Cardiac fibroblast (primary cell): ENCODE data around the gene CANX.
A peak's percentile ranks its signal among the peaks of the same experiment; 100 is the strongest.
"Not testable (repeated sequence)": the region's sequence is repeated elsewhere in the genome, so short reads cannot be mapped to it uniquely, and the experiment has no call there.

Experiments used
- DNase-seq, 2 donors: peaks; one replicate each; pipeline versions ENCODE4 v3.0.0 to v3.0.0-alpha.2; 2010; ENCODE audit warnings: low read depth in 2 of 2
- H3K4me3 ChIP-seq, 2 donors: replicated peaks in 1 of 2; 1 replicate in 1 of 2; 2 replicates in 1 of 2; pipeline ENCODE4 v1.5.1; 2011; ENCODE audit warnings: low read depth in 2 of 2, low read length in 2 of 2, mild to moderate bottlenecking in 2 of 2, moderate library complexity in 1 of 2
- CTCF ChIP-seq: IDR thresholded peaks from one replicate; pipeline ENCODE4 v1.5.1; 2011; ENCODE audit warnings: low read depth, mild to moderate bottlenecking, low read length, inconsistent platforms

CANX gene

GRCh38 chr5:179698935-179699615 is at the start of gene CANX:
Gene CANX, plus strand, starts transcription at chr5:179698967. Its CDS starts 6,715 bp downstream, at chr5:179705682.
- TF ChIP-seq CTCF: no peak
- H3K4me3 ChIP-seq: peak within 1 kb of the TSS; percentile 71 to 93
- DNase-seq: no peak

GRCh38 chr5:179649166-179649703 is 49.5 kb upstream of the CANX start:
- DNase-seq, H3K4me3 ChIP-seq: not testable (repeated sequence)

GRCh38 chr5:179650245-179650644 is 48.5 kb upstream of the CANX start:
- H3K4me3 ChIP-seq: not testable (repeated sequence)

GRCh38 chr5:179653135-179653534 is 45.6 kb upstream of the CANX start:
- not testable (repeated sequence) for DNase-seq, H3K4me3 ChIP-seq

More at GRCh38 chr5:179650245-179650644, 48.5 kb upstream of the CANX start:
- DNase-seq: not testable (repeated sequence)

- DNase-seq, H3K4me3 ChIP-seq: not testable (repeated sequence)
These were observed 41.2 kb upstream of the CANX start for GRCh38 chr5:179657302-179658178.

GRCh38 chr5:179658179-179658856 is 40.4 kb upstream of the CANX start:
- H3K4me3 ChIP-seq: peak overlapping the region; percentile 58 to 60
- peak; percentile 47 to 53 for DNase-seq

GRCh38 chr5:179661647-179662046 is 37.1 kb upstream of the CANX start:
- not testable (repeated sequence) for H3K4me3 ChIP-seq, DNase-seq

- no peak overlapping the region for H3K4me3 ChIP-seq
- TF ChIP-seq CTCF: peak; percentile 91
- peak; percentile 64 to 70 for DNase-seq
These were observed 30.4 kb upstream of the CANX start for GRCh38 chr5:179668391-179668790.

- H3K4me3 ChIP-seq: peak overlapping the region; percentile 87 to 96
- DNase-seq: peak; percentile 95 to 96
- no peak for TF ChIP-seq CTCF
These were observed 20.3 kb upstream of the CANX start for GRCh38 chr5:179678223-179679013.
